Measurements from ENCODE around the gene RIF1. TPM values are rescaled to one million over a fixed set of nuclear protein-coding genes. Genes with fewer than 3 reads are reported as not detected.

The RIF1 gene
- total RNA-seq, 2 donors from 2014 or later = 62.3 to 75.9 TPM

DNA sequence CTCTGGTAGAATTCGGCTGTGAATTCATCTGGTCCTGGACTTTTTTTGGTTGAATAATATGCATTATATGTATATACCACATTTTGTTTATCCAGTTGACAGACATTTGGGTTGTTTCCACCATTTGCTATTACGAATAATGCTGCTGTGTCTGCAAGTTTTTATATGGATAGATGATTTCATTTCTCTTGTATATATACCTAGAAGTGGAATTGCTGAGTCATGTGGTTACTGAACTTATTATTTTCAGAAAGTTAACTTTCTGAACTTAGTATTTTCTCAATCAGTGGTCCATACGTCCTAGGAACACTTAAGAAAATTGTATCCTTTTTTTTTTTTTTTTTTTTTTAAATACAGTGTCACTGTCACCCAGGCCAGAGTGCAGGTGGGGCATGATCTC, 63.3 kb downstream of the RIF1 start:
- ATAC-seq (replicated peaks) = no peak
- no peaks in the 10 kb centered on the region for H3K27me3 Mint-ChIP-seq
- H3K4me3 Mint-ChIP-seq = no peak overlapping the region
- H3K4me1 Mint-ChIP-seq = no peaks in the 10 kb centered on the region
- no peaks in the 10 kb centered on the region for H3K9me3 Mint-ChIP-seq
- H3K36me3 Mint-ChIP-seq (ENCODE audit: low read depth) = peaks cover 98% of the 10 kb centered on the region
- no peak overlapping the region for H3K27ac Mint-ChIP-seq

GRCh38 chr2:151475071-151475470, 65.4 kb downstream of the RIF1 start:
- Mint-ChIP-seq H3K27ac (no peak overlapping the region), H3K27me3 (no peaks in the 10 kb centered on the region), H3K9me3 (no peaks in the 10 kb centered on the region), H3K36me3 (ENCODE audit: low read depth) (peaks cover 98% of the 10 kb centered on the region), H3K4me1 (no peaks in the 10 kb centered on the region), H3K4me3 (no peak overlapping the region)
- ATAC-seq (replicated peaks) = no peak

DNA sequence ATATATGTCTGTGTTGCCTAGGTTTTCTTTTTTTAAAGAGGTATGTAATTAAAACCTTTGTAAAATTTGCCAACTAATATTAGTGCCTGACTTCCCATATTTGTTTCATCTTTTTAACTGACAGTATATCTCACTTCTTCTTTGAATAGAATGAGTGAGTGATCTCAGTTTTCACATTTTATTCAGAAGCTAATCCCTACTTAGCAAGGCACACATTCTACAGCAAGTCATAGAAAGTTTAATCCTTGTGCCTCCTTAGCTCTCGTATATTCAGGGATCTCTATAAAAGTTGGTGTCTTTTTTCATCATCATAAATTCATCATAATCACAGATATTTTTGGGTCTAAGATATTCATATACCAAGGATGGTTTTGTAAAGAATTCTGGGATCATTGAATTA, 66.6 kb downstream of the RIF1 start:
- Mint-ChIP-seq H3K4me3 (no peak overlapping the region), H3K27ac (no peak overlapping the region), H3K27me3 (no peaks in the 10 kb centered on the region), H3K4me1 (peaks cover 5% of the 10 kb centered on the region), H3K9me3 (no peaks in the 10 kb centered on the region), H3K36me3 (ENCODE audit: low read depth) (peaks cover 97% of the 10 kb centered on the region)
- ATAC-seq (replicated peaks) = no peak

DNA sequence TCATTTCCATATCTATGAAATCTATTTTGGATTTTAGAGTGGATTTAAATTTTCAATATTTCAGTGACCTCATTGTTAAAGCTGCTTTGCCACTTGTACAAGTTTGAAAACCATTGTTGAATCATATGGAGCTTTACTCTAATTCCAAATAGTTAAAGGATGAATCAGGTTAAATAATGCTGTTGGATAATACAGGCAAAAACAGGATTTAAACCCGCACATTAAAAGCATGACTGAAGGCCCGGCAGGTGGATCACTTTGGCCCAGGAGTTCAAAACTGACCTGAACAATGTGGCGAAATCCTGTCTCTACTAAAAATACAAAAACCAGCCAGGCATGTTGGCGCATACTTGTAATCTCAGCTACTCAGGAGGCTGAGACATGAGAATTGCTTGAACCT, 68.3 kb downstream of the RIF1 start:
- Mint-ChIP-seq H3K36me3 (ENCODE audit: low read depth) (peaks cover 95% of the 10 kb centered on the region), H3K27me3 (no peaks in the 10 kb centered on the region), H3K27ac (peak overlapping the region; percentile 24), H3K4me1 (peaks cover 10% of the 10 kb centered on the region), H3K9me3 (no peaks in the 10 kb centered on the region), H3K4me3 (no peak overlapping the region)
- no peak for ATAC-seq (replicated peaks)

DNA sequence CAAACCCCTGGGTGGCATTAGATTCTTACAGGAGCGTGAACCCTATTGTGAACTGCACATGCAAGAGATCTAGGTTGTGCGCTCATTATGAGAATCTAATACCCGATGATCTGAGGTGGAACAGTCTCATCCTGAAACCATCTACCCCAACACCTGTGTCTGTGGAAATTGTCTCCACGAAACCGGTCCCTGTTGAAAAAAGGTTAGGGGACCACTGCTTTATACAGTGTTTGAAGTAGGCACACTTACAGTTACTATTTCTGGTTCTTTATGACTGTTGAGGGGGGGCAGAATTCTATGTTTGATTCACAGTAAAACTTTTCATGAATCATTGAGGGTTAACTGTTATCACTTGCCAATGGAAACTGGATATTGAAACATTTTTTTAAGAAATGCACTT, 72.0 kb downstream of the RIF1 start:
- Mint-ChIP-seq H3K4me3 (peak overlapping the region; percentile 8), H3K36me3 (ENCODE audit: low read depth) (peaks cover 91% of the 10 kb centered on the region), H3K27me3 (no peaks in the 10 kb centered on the region), H3K27ac (peak overlapping the region; percentile 53), H3K4me1 (peaks cover 19% of the 10 kb centered on the region), H3K9me3 (no peaks in the 10 kb centered on the region)
- ATAC-seq (replicated peaks) = peak; percentile 86

- peak; percentile 66 for ATAC-seq (replicated peaks)
- peak overlapping the region; percentile 8 for H3K4me3 Mint-ChIP-seq
- peak overlapping the region; percentile 53 for H3K27ac Mint-ChIP-seq
- H3K9me3 Mint-ChIP-seq = no peaks in the 10 kb centered on the region
- peaks cover 19% of the 10 kb centered on the region for H3K4me1 Mint-ChIP-seq
- H3K27me3 Mint-ChIP-seq = no peaks in the 10 kb centered on the region
- peaks cover 86% of the 10 kb centered on the region for H3K36me3 Mint-ChIP-seq (ENCODE audit: low read depth)
Observed at GRCh38 chr2:151482171-151482725, 72.5 kb downstream of the RIF1 start.

- H3K36me3 Mint-ChIP-seq (ENCODE audit: low read depth) = peaks cover 73% of the 10 kb centered on the region
- H3K9me3 Mint-ChIP-seq = no peaks in the 10 kb centered on the region
- ATAC-seq (replicated peaks) = no peak
- H3K4me3 Mint-ChIP-seq = no peak overlapping the region
- no peaks in the 10 kb centered on the region for H3K27me3 Mint-ChIP-seq
- H3K4me1 Mint-ChIP-seq = peaks cover 19% of the 10 kb centered on the region
- no peak overlapping the region for H3K27ac Mint-ChIP-seq
Observed at GRCh38 chr2:151483546-151483945, 73.8 kb downstream of the RIF1 start.

DNA sequence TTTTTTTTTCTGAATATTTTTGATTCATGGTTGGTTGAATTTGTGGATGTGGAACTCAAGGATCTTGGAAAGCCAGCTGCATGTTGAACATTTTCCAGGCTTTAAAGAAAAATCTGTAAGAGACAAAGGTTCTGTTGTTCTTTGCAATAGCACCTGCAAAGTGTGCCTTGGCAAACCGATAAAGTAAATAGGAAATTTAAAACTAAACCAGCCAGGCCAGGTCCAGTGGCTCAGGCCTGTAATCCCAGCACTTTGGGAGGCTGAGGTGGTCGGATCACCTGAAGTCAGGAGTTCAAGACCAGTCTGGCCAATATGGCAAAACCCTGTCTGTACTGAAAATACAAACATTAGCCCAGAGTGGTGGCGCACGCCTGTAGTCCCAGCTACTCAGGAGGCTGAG, 74.4 kb downstream of the RIF1 start:
- H3K36me3 Mint-ChIP-seq (ENCODE audit: low read depth) = peaks cover 67% of the 10 kb centered on the region
- H3K27ac Mint-ChIP-seq = no peak overlapping the region

GRCh38 chr2:151486053-151486452, 76.4 kb downstream of the RIF1 start:
- peak overlapping the region; percentile 55 for H3K27ac Mint-ChIP-seq
- peak; percentile 11 for ATAC-seq (replicated peaks)

More for the DNA sequence above, 74.4 kb downstream of the RIF1 start:
- Mint-ChIP-seq H3K4me1 (peaks cover 19% of the 10 kb centered on the region), H3K4me3 (no peak overlapping the region), H3K27me3 (no peaks in the 10 kb centered on the region), H3K9me3 (no peaks in the 10 kb centered on the region)
- no peak for ATAC-seq (replicated peaks)

GRCh38 chr2:151490276-151490675, 80.6 kb downstream of the RIF1 start:
- no peak overlapping the region for H3K4me3 Mint-ChIP-seq
- H3K27me3 Mint-ChIP-seq = no peaks in the 10 kb centered on the region
- H3K4me1 Mint-ChIP-seq = peaks cover 9% of the 10 kb centered on the region
- H3K36me3 Mint-ChIP-seq (ENCODE audit: low read depth) = peaks cover 32% of the 10 kb centered on the region
- H3K9me3 Mint-ChIP-seq = no peaks in the 10 kb centered on the region
- no peak overlapping the region for H3K27ac Mint-ChIP-seq
- ATAC-seq (replicated peaks) = no peak

More at GRCh38 chr2:151486053-151486452, 76.4 kb downstream of the RIF1 start:
- Mint-ChIP-seq H3K4me1 (peaks cover 16% of the 10 kb centered on the region), H3K36me3 (ENCODE audit: low read depth) (peaks cover 61% of the 10 kb centered on the region), H3K9me3 (no peaks in the 10 kb centered on the region), H3K27me3 (no peaks in the 10 kb centered on the region), H3K4me3 (no peak overlapping the region)

DNA sequence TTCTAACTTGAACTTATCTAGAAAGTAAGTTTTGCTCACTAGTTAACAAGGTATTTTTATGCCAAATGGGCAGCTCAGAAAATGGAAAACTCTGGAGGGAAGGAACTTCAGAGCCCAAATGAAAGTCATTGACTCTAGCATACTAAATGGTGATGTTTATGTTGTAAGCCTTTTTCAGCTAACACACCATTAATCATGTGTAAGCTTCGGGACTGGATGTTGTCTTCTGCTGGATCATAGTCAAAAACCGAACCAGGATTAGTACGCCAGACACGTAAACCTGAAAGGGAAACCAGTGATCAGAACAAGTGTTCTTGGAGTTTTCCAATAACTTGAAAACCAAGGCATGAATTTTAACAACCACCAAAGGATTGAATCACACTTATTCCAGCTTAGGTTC, 81.8 kb downstream of the RIF1 start:
- H3K36me3 Mint-ChIP-seq (ENCODE audit: low read depth) = peaks cover 20% of the 10 kb centered on the region
- H3K27ac Mint-ChIP-seq = no peak overlapping the region
- no peak for ATAC-seq (replicated peaks)
- no peaks in the 10 kb centered on the region for H3K9me3 Mint-ChIP-seq
- H3K4me1 Mint-ChIP-seq = no peaks in the 10 kb centered on the region
- H3K27me3 Mint-ChIP-seq = no peaks in the 10 kb centered on the region
- H3K4me3 Mint-ChIP-seq = no peak overlapping the region

GRCh38 chr2:151498178-151498577, 88.5 kb downstream of the RIF1 start:
- no peak for ATAC-seq (replicated peaks)
- no peaks in the 10 kb centered on the region for H3K36me3 Mint-ChIP-seq (ENCODE audit: low read depth)

DNA sequence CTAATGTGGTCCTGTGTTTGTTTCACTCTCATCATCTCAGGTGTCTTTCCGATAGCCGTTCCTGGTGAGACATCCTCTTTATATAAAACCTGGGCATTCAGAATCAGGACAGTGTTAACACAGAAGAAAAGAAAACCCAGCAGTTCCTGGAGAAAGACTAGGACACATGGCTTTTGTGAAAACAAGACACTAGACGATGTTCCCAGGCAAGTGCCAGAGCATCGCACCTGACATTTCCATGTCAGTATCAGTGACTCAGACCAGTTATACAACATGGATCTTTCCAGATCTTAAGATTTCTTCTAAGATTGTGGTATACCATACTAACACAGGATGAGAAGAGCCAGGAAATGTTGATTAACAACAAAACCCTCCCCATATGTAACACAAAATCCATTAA, 96.5 kb downstream of the RIF1 start:
- no peak for ATAC-seq (replicated peaks)
- Mint-ChIP-seq H3K36me3 (ENCODE audit: low read depth) (no peaks in the 10 kb centered on the region), H3K4me1 (no peaks in the 10 kb centered on the region), H3K27me3 (no peaks in the 10 kb centered on the region), H3K27ac (no peak overlapping the region), H3K4me3 (no peak overlapping the region), H3K9me3 (no peaks in the 10 kb centered on the region)

More at GRCh38 chr2:151498178-151498577, 88.5 kb downstream of the RIF1 start:
- H3K27ac Mint-ChIP-seq = no peak overlapping the region
- no peak overlapping the region for H3K4me3 Mint-ChIP-seq
- H3K9me3 Mint-ChIP-seq = no peaks in the 10 kb centered on the region
- H3K27me3 Mint-ChIP-seq = no peaks in the 10 kb centered on the region
- no peaks in the 10 kb centered on the region for H3K4me1 Mint-ChIP-seq

- H3K27me3 Mint-ChIP-seq = no peaks in the 10 kb centered on the region
Observed at GRCh38 chr2:151508519-151508918, 98.8 kb downstream of the RIF1 start.

DNA sequence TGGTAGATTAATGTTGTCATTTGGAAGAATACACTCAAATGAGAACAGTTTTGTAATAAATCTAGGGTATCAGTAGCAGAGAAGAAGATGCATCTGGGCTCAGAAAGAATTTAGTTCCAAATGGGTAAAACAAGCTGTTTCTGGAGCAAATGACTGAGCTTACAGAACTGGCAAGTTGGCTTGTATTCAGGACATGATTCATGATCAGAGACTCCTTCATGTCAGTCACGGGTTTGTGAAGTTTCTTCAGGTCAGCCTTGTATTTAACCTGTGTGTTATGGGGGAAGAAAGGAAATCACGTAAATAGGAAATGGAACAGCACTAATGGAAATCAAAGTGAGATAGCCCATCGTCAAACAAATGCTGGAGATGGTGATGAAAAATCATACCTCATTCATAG, 109.1 kb downstream of the RIF1 start:
- H3K27ac Mint-ChIP-seq = no peak overlapping the region
- ATAC-seq (replicated peaks) = no peak

More at GRCh38 chr2:151508519-151508918, 98.8 kb downstream of the RIF1 start:
- no peaks in the 10 kb centered on the region for H3K9me3 Mint-ChIP-seq
- H3K27ac Mint-ChIP-seq = no peak overlapping the region
- no peaks in the 10 kb centered on the region for H3K4me1 Mint-ChIP-seq
- H3K4me3 Mint-ChIP-seq = no peak overlapping the region
- H3K36me3 Mint-ChIP-seq (ENCODE audit: low read depth) = no peaks in the 10 kb centered on the region
- ATAC-seq (replicated peaks) = no peak

DNA sequence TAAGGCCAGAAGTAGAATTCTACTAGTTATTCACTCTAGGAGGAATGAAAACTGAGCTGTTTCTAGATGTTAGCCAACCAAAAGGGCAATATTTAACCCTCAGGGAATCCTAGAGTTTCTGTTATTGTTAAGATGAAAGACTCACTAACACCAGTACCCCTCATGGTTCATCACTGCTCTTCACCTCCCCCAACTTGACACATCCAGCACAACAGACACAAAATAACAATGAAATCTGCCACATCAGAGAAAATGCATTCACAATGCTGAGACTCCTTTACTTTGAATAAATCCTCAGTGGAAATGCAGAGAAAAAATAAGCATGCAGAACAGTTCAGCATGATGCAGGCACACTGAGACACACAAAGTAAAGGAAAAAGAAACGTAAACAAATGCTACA, 111.3 kb downstream of the RIF1 start:
- H3K27me3 Mint-ChIP-seq = no peaks in the 10 kb centered on the region
- no peaks in the 10 kb centered on the region for H3K36me3 Mint-ChIP-seq (ENCODE audit: low read depth)
- no peak overlapping the region for H3K4me3 Mint-ChIP-seq
- no peak overlapping the region for H3K27ac Mint-ChIP-seq
- no peak for ATAC-seq (replicated peaks)
- H3K4me1 Mint-ChIP-seq = no peaks in the 10 kb centered on the region
- H3K9me3 Mint-ChIP-seq = no peaks in the 10 kb centered on the region

More for the DNA sequence above, 109.1 kb downstream of the RIF1 start:
- Mint-ChIP-seq H3K4me3 (no peak overlapping the region), H3K27me3 (no peaks in the 10 kb centered on the region), H3K36me3 (ENCODE audit: low read depth) (no peaks in the 10 kb centered on the region), H3K9me3 (no peaks in the 10 kb centered on the region), H3K4me1 (no peaks in the 10 kb centered on the region)
